ENCODE measurements around the gene APOC3.
A peak's percentile ranks its signal among the peaks of the same experiment; 100 is the strongest.
"Not testable (repeated sequence)": the region's sequence is repeated elsewhere in the genome, so short reads cannot be mapped to it uniquely, and the experiment has no call there.

The APOC3 gene

DNA sequence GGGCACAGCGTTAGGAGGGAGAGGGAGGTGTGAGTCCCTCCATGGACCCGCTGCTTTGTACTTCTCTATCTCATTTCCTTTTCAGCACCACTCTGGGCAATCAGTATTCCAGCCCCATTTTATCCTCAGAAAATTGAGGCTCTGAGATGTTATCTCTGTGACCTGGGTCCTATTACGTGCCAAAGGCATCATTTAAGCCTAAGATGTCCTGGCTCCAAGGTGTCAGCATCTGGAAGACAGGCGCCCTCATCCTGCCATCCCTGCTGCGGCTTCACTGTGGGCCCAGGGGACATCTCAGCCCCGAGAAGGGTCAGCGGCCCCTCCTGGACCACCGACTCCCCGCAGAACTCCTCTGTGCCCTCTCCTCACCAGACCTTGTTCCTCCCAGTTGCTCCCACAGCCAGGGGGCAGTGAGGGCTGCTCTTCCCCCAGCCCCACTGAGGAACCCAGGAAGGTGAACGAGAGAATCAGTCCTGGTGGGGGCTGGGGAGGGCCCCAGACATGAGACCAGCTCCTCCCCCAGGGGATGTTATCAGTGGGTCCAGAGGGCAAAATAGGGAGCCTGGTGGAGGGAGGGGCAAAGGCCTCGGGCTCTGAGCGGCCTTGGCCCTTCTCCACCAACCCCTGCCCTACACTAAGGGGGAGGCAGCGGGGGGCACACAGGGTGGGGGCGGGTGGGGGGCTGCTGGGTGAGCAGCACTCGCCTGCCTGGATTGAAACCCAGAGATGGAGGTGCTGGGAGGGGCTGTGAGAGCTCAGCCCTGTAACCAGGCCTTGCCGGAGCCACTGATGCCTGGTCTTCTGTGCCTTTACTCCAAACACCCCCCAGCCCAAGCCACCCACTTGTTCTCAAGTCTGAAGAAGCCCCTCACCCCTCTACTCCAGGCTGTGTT, 829 bp upstream of the APOC3 start:
- DNase-seq (ENCODE audit: extremely low read depth in 1 of 2, low read depth in 1 of 2) = no peak

DNA sequence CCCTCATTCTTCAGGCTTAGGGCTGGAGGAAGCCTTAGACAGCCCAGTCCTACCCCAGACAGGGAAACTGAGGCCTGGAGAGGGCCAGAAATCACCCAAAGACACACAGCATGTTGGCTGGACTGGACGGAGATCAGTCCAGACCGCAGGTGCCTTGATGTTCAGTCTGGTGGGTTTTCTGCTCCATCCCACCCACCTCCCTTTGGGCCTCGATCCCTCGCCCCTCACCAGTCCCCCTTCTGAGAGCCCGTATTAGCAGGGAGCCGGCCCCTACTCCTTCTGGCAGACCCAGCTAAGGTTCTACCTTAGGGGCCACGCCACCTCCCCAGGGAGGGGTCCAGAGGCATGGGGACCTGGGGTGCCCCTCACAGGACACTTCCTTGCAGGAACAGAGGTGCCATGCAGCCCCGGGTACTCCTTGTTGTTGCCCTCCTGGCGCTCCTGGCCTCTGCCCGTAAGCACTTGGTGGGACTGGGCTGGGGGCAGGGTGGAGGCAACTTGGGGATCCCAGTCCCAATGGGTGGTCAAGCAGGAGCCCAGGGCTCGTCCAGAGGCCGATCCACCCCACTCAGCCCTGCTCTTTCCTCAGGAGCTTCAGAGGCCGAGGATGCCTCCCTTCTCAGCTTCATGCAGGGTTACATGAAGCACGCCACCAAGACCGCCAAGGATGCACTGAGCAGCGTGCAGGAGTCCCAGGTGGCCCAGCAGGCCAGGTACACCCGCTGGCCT, 641 bp downstream of the APOC3 start:
- DNase-seq (ENCODE audit: extremely low read depth in 1 of 2, low read depth in 1 of 2) = no peak

DNA sequence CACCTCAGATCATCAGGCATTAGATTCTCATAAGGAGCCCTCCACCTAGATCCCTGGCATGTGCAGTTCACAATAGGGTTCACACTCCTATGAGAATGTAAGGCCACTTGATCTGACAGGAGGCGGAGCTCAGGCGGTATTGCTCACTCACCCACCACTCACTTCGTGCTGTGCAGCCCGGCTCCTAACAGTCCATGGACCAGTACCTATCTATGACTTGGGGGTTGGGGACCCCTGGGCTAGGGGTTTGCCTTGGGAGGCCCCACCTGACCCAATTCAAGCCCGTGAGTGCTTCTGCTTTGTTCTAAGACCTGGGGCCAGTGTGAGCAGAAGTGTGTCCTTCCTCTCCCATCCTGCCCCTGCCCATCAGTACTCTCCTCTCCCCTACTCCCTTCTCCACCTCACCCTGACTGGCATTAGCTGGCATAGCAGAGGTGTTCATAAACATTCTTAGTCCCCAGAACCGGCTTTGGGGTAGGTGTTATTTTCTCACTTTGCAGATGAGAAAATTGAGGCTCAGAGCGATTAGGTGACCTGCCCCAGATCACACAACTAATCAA, 2.2 kb downstream of the APOC3 start:
- no peak for DNase-seq (ENCODE audit: extremely low read depth in 1 of 2, low read depth in 1 of 2)

DNA sequence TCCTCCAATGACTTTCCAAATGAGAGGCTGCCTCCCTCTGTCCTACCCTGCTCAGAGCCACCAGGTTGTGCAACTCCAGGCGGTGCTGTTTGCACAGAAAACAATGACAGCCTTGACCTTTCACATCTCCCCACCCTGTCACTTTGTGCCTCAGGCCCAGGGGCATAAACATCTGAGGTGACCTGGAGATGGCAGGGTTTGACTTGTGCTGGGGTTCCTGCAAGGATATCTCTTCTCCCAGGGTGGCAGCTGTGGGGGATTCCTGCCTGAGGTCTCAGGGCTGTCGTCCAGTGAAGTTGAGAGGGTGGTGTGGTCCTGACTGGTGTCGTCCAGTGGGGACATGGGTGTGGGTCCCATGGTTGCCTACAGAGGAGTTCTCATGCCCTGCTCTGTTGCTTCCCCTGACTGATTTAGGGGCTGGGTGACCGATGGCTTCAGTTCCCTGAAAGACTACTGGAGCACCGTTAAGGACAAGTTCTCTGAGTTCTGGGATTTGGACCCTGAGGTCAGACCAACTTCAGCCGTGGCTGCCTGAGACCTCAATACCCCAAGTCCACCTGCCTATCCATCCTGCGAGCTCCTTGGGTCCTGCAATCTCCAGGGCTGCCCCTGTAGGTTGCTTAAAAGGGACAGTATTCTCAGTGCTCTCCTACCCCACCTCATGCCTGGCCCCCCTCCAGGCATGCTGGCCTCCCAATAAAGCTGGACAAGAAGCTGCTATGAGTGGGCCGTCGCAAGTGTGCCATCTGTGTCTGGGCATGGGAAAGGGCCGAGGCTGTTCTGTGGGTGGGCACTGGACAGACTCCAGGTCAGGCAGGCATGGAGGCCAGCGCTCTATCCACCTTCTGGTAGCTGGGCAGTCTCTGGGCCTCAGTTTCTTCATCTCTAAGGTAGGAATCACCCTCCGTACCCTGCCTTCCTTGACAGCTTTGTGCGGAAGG, 2.9 kb downstream of the APOC3 start:
- no peak for DNase-seq (ENCODE audit: extremely low read depth in 1 of 2, low read depth in 1 of 2)

DNA sequence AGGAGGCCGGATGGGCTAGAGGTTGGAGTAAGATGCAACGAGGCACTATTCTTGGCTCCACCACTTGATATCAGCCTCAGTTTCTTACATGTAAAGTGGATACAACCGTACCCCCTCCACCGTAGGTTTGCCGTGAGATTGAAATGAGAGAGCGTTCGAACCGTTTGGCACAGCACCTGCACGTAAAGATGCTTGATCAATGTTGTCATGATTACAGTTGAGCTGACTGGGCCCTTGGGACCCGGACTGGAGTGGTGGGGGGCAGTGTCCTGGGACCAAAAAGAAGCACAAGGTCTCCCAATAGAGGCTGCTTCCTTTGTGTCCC, 3.7 kb downstream of the APOC3 start:
- DNase-seq (ENCODE audit: extremely low read depth in 1 of 2, low read depth in 1 of 2) = no peak

DNA sequence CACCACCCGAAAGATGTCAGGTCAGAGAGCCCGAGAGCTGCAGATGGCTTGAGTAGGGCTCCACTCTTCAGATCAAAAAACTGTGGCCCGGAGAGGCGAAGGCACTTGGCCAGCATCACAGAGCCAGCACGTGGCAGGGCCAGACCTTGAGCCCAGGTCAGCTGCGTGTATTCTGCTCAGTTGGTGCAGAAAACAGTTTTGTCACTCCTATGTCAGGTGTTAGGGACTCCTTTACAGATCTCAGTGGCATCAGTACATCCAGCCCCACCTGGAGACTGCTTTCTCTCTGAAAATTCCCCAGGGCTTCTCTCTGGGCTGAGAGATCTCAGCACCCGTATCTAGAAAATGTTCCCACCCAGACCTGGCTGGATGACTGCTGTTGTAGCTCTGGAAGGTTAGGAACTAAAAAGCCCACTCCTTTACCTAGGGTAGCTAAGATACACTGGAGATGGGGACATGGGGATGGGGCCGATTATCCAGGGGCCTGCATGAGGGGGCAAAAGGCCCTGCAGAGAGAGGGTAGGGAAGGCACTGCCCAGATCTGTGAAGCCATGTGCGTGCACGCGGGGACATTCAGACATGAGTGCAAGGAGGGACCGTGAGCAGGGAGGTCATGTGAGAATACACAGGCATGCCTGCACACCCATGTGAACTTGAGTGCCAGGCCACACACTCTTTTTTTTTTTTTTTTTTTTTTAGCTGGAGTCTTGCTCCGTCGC, 4.3 kb downstream of the APOC3 start:
- no peak for DNase-seq (ENCODE audit: extremely low read depth in 1 of 2, low read depth in 1 of 2)

DNA sequence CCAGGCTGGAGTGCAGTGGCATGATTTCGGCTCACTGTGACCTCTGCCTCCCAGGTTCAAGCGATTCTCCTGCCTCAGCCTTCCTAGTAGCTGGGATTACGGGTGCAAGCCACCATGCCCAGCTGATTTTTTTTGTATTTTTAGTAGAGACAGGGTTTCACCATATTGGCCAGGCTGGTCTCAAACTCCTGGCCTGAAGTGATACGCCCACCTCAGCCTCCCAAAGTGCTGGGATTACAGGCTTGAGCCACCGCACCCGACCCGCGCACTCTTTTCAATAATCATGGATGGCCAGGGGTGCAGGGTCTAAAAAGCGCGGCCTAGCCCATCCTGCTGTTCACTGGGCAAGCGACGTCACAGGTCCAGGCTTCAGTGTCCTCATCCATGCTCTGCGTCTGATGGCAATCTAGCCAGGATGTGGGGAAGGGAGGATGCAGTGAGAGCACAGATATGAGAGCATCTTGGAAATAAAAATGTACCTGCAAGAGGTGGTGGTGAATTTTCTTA, 4.9 kb downstream of the APOC3 start:
- not testable (repeated sequence) for DNase-seq (ENCODE audit: extremely low read depth in 1 of 2, low read depth in 1 of 2)

DNA sequence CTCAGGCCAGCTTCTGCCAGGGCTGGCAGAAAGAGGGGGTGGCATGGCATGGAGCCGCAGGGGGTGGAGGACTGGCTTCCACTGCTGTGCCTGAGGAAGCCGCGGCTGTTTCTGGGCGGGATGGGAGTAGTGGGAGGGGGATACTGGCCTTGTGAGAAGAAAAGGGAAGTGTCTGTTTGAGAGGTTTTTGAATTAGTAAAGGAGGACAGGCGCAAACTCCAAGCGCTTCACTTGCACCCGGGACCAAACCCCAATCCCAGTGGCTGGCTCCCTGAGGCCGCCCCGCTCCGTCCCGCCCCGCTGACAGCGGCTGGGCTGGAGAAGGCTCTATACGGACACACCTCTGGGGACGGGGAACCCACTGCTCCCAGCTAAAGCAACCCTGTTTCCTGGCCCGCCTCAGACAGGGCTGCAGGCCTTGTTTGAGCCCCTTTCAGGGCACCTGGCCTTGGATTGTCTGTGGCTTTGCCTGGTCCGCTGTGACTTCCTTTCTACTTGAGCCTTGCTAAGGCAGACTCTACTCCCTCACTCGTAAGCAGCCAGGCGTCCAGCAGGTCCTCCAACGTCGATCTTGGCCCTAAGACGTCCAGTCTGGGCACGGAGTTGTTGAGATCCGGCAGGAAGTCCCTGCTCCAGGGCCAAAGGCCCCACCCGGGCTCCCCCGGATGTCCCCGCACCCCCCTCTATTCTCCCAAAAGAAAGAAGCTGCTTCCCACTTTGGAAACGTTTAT, 5.5 kb downstream of the APOC3 start:
- no peak for DNase-seq (ENCODE audit: extremely low read depth in 1 of 2, low read depth in 1 of 2)

DNA sequence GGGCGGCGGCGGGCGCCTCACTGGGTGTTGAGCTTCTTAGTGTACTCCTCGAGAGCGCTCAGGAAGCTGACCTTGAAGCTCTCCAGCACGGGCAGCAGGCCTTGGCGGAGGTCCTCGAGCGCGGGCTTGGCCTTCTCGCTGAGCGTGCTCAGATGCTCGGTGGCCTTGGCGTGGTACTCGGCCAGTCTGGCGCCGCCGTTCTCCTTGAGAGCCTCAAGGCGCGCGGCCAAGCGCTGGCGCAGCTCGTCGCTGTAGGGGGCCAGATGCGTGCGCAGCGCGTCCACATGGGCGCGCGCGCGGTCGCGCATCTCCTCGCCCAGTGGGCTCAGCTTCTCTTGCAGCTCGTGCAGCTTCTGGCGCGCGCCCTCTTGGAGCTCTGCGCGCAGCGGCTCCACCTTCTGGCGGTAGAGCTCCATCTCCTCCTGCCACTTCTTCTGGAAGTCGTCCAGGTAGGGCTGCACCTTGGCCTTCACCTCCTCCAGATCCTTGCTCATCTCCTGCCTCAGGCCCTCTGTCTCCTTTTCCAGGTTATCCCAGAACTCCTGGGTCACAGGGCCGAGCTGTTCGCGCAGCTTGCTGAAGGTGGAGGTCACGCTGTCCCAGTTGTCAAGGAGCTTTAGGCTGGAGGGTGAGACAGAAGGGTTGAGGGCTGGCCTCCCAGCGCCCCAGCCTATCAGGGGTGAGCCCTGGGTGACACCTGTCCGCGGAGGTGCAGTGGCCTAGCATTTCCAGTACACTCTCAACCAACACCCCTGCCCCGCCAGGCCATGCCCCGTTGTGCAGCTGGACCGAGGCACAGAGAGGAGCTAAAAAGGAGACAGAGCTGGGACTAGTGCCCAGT, 6.3 kb downstream of the APOC3 start:
- peak; percentile 69 to 76 for DNase-seq (ENCODE audit: extremely low read depth in 1 of 2, low read depth in 1 of 2)

DNA sequence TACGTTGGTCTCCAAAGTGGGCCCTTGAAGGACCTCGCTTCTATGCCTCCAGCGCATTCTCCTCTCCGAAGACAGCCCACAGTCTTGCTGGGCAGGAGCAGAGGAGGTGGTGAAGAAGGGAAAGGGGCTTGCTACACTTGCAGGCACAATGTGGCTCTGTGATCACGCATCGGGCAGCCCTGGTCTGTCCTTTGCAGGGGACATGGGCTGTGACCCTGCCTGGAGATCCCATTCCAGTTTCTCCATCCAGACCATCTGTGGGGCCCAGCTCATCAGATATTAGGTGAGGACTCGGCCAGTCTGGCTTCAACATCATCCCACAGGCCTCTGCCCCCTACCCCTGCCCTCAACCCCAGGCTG, 6.9 kb downstream of the APOC3 start:
- no peak for DNase-seq (ENCODE audit: extremely low read depth in 1 of 2, low read depth in 1 of 2)

DNA sequence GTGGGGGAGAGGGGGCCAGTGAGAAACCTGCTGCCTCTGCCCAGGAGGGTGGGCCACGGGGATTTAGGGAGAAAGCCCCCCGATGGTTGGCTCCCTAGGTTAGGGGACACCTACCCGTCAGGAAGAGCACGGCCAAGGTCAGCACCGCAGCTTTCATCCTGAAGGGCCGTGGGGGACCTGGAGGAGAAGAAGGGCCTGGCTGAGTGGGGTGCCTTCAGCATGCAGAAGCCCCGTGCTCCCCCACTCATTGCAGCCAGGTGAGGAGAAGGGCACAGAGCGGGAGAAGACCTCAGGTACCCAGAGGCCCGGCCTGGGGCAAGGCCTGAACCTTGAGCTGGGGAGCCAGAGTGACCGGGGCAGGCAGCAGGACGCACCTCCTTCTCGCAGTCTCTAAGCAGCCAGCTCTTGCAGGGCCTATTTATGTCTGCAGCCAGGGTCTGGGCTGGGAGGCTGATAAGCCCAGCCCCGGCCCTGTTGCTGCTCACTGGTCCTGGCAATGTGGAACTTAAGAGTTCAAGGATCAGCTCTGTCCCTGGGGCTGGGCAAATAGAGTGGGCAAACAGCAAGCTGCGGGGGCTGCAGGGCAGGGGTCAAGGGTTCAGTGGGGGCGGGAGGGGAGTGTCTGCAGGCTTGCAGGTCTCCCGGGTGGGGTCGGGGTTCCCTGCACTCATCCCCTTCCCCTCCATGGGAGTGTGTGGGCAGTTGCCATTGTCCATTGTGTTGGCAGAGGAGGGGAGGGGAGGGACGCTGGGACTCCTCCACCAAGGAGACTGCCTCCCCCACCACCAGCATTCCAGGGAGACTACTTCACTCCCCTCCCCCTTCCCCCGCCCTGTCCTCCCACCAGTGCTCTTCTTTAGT, 7.8 kb downstream of the APOC3 start, which contains the start of gene APOA1:
APOA1 (minus strand) TSS at position 392 of the 861 bp plus-strand sequence; CDS start at position 157, 235 bp downstream.
- no peak for DNase-seq (ENCODE audit: extremely low read depth in 1 of 2, low read depth in 1 of 2)

DNA sequence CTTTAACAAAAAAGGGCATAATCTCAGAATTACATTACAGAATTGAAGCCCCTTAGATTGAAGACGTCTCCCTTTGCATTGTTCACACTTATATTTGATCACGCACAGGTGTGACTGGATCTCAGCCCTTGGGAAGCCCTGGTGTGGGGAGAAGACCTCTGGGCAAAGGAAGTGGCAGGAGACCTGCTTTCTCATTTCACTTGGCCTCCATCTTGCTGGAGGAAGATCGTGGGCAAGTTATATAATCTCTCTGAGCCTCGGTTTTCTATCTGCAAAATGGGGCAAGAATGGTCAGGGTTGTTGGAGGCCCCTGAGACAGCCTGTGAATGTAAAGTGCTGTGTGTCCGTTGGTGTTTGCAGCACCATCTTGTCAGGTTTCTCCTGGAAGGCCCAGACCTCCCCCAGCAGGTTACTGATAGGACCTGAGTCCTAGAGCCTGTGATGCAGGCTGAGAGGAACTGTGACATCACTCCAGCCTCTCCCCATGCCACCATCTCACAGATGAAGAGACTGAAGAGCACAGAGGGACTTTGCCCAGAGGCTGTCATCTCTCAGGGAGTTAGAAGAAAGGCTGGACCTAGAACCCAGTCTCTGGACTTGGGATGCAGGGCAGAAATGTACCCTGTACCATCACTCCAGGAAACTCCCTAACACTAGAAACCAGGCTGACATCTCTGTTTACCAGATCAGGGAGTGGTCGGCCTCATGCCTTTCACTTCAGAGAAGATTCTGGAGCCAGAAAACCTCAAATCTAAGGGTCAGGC, 8.8 kb downstream of the APOC3 start:
- no peak for DNase-seq (ENCODE audit: extremely low read depth in 1 of 2, low read depth in 1 of 2)

DNA sequence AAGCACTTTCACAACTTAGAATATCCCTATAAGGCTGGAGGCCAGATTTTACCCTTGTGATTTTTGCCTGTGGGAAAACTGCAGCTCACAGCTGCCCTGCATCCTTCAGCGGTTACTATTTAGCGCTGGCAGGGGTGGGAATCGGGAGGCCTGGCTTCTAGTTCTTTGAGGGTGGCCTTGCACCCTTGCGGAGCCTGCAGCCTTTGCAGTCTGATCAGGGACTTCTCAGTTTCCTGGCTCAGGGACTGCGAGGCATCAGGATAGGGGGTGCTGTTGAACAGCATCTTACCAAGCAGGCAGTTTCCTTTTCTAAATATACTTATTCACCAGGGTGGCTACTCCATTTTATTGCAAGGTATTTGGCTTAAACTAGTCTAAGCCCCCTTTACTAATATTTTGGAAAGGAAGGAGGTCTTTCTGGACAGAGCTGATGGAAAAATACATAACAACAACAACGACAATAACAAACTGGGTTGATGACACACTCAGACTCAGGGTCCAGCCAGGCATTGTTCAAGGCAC, 10.6 kb downstream of the APOC3 start:
- DNase-seq (ENCODE audit: extremely low read depth in 1 of 2, low read depth in 1 of 2) = no peak

DNA sequence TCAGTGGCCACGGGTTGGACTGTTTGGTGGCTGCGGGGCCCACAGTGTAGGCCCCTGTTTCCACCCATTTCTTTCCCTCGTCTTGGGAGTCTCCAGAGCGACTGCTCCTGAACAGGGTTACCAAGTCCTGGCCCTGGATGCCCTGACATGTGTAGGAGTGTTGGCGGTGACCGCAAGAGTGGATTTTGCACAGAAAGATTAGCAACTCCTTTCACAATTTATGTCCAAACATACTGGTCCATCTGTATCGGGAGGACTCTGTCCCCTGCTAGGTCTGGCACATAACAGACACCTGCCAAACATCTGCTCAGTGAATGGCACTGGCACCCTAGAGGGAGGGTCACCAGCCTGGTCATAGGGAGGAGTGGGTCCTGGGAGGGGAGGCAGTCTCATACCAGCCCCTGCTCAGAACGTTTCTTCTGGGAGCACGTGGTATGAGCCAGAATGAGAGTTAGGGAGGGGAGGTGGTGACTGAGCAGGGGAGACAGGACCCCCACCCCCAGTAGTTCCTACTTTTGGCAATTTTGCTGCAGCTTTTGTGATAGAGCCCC, 11.1 kb downstream of the APOC3 start:
- DNase-seq (ENCODE audit: extremely low read depth in 1 of 2, low read depth in 1 of 2) = no peak

DNA sequence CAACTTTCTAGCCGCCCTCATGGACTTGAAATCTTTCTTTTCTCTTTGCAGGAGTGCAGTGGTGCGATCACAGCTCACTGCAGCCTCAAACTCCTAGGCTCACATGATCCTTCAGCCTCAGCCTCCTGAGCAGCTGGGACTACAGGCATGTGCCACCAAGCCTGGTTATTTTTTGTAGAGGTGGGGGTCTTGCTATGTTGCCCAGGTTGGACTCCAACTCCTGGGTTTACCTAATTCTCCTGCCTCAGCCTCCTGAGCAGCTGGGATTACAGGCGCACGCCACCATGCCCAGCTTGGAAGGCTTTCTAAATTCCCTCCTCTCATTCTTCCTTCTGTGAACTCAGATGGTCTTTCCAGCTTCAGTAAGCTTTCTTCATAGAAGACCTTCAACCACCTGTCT, 12.4 kb downstream of the APOC3 start:
- DNase-seq (ENCODE audit: extremely low read depth in 1 of 2, low read depth in 1 of 2) = no peak

DNA sequence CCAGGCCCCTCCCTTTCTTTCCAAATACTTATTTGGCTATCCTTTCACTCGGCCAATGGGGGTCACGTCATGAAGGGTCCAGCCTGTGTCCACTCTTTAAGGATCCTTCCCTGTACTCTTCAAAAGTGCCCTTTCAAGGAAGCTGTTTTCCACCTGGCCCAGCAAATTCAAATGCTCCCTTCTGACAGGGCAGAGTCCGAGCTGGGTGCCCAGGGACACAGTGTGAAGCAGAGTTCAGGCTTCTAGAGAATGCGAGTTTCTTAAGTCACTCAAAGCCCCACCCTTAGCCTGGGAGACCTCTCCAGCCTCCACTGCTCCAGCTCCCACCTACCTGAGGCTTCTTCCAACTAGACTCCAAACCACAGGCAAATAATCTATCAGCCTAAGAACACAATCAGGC, 13.2 kb downstream of the APOC3 start:
- no peak for DNase-seq (ENCODE audit: extremely low read depth in 1 of 2, low read depth in 1 of 2)
